SK-N-MC (cell line): Measurements from ENCODE around the gene TRIM24.

Experiments used
- EZH2 ChIP-seq: fragments of 200-600 bp; sonication (generic); IDR thresholded peaks from one replicate; pipeline ENCODE4 v1.6.1; 2017; ENCODE audit warnings: antibody characterized with exemption
- FOXP2 ChIP-seq: optimal IDR thresholded peaks from 2 replicates; pipeline ENCODE3; 2011; ENCODE audit warnings: mild to moderate bottlenecking, moderate library complexity; ENCODE audit not compliant: insufficient read depth; ENCODE audit errors: extremely low read length, control extremely low read depth
- POLR2AphosphoS5 ChIP-seq: IDR thresholded peaks from 2 replicates; pipeline ENCODE4 v1.6.1; 2012; ENCODE audit warnings: mild to moderate bottlenecking, low read depth, low read length, borderline replicate concordance

DNA sequence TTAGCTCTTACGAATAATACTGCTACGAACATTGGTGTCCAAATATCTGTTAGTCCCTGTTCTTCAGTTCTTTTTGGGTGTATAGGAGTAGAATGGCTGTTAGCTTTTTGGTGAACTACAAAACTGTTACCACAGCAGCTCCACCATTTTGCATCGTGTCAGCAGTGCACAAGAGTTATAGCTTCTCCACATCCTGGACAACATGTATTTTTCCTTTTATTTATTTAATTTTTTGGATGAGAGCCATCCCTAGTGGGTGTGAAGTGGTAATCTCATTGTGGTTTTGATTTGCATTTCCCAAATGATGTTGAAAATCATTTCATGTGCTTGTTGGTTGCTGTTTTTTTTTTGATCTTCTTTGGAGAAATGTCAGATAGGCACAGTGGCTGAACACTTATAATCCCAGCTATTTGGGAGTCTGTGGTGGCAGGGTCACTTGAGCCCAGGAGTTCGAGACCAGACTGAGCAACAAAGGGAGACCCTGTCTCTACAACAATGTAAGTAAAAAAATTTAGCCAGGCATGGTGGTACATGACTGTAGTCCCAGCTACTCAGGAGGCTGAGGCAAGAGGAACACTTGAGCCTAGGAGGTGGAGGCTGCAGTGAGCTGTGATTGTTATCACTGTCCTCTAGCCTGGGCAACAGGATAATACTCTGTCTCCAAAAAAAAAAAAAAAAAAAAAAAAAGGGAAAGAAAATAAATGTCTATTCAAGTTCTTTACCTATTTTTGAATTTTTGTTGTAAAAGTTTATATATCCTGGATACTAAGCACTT lies 31.7 kb downstream of the TRIM24 start:
- TF ChIP-seq EZH2, result no peak
- no peak for TF ChIP-seq POLR2AphosphoS5
- no peak for TF ChIP-seq FOXP2
